ENCODE measurements around the gene UPK1B.

DNA sequence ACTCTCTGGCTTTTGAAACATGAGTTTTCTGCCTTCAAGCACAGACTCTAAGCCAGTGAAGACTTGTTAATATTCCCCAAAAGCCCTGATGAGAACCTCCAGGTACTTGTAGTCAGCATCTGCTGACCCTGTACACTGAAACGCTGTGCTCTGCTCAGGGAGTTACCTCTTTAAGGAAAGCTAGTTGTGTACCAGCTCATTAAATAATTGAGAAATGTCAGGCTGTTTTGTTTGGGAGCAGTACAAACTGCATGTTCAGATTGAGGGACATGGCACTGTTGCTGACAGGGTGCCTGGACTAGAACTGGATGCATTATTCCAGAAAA lies 21.7 kb downstream of the UPK1B start:
- TF ChIP-seq POLR2A (IDR thresholded peaks at IDR 0.05) = no peak
- TF ChIP-seq, protein P1, sequence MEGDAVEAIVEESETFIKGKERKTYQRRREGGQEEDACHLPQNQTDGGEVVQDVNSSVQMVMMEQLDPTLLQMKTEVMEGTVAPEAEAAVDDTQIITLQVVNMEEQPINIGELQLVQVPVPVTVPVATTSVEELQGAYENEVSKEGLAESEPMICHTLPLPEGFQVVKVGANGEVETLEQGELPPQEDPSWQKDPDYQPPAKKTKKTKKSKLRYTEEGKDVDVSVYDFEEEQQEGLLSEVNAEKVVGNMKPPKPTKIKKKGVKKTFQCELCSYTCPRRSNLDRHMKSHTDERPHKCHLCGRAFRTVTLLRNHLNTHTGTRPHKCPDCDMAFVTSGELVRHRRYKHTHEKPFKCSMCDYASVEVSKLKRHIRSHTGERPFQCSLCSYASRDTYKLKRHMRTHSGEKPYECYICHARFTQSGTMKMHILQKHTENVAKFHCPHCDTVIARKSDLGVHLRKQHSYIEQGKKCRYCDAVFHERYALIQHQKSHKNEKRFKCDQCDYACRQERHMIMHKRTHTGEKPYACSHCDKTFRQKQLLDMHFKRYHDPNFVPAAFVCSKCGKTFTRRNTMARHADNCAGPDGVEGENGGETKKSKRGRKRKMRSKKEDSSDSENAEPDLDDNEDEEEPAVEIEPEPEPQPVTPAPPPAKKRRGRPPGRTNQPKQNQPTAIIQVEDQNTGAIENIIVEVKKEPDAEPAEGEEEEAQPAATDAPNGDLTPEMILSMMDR (IDR thresholded peaks at IDR 0.05) = no peak

Data from suprapubic skin (tissue), 3 donors.